H1 (cell line): Measurements from ENCODE around the gene TSFM. TPM values are rescaled to one million over a fixed set of nuclear protein-coding genes. Genes with fewer than 3 reads are reported as not detected.

Experiments used
- CTCF ChIA-PET: fragments of 300-600 bp; sonication (Branson Sonifier 250); formaldehyde crosslinking; loops from one replicate; lab custom pipeline; 2021; ENCODE audit not compliant: partially characterized antibody; lab: Charles Lee
- POLR2A ChIA-PET: fragments of 300-600 bp; sonication (Branson Sonifier 250); formaldehyde crosslinking; loops from one replicate; lab custom pipeline; 2021; ENCODE audit warnings: inconsistent platforms; ENCODE audit not compliant: partially characterized antibody; lab: Charles Lee
- DNase-seq, 2 experiments: peaks; one replicate each; pipeline versions ENCODE4 v3.0.0 to v3.0.0-alpha.2; 2010 to 2022; ENCODE audit warnings: low spot score in 2 of 2, low read depth in 1 of 2, mixed read lengths in 1 of 2
- FAIRE-seq: peaks from 2 replicates; lab custom pipeline; 2011; peaks lifted over from hg19 to GRCh38; lab: Jason Lieb, UNC
- H2AFZ ChIP-seq: 2 replicates; pipeline ENCODE4 v1.8.1; 2012; ENCODE audit warnings: low read length, inconsistent platforms
- H2AK5ac ChIP-seq: 2 replicates; pipeline ENCODE4 v1.6.1; 2013; ENCODE audit warnings: low read depth, low read length
- H2BK120ac ChIP-seq: replicated peaks from 2 replicates; pipeline ENCODE3; 2013; ENCODE audit warnings: low read depth, low read length, inconsistent platforms
- H2BK12ac ChIP-seq: 2 replicates; pipeline ENCODE4 v1.6.1; 2013; ENCODE audit warnings: low read depth, low read length
- H2BK15ac ChIP-seq: 2 replicates; pipeline ENCODE4 v1.6.1; 2013; ENCODE audit warnings: low read length
- H2BK20ac ChIP-seq: 2 replicates; pipeline ENCODE4 v1.6.1; 2013; ENCODE audit warnings: low read length
- H2BK5ac ChIP-seq: 2 replicates; pipeline ENCODE4 v1.6.1; 2013; ENCODE audit warnings: low read depth, low read length
- H3K14ac ChIP-seq: 2 replicates; pipeline ENCODE4 v1.6.1; 2013; ENCODE audit warnings: inconsistent platforms; ENCODE audit not compliant: insufficient read length
- H3K18ac ChIP-seq: 2 replicates; pipeline ENCODE4 v1.6.1; 2013; ENCODE audit warnings: low read length; ENCODE audit errors: extremely low read depth
- H3K23ac ChIP-seq: 2 replicates; pipeline ENCODE4 v1.6.1; 2013; ENCODE audit warnings: inconsistent platforms; ENCODE audit not compliant: insufficient read length
- H3K23me2 ChIP-seq: 2 replicates; pipeline ENCODE4 v1.6.1; 2013; ENCODE audit warnings: low read depth, low read length
- H3K27ac ChIP-seq: 2 replicates; pipeline ENCODE4 v1.6.1; 2011; ENCODE audit warnings: low read depth, low read length, inconsistent platforms
- H3K27me3 ChIP-seq, 4 experiments: replicated peaks in 1 of 4; 1 replicate in 1 of 4; 2 replicates in 3 of 4; pipeline versions ENCODE4 v1.6.1 to v1.8.1; 2011 to 2013; ENCODE audit warnings: low read length in 3 of 4, mild to moderate bottlenecking in 3 of 4, inconsistent platforms in 2 of 4, mixed read lengths in 2 of 4, moderate library complexity in 1 of 4; ENCODE audit not compliant: control insufficient read depth in 3 of 4, insufficient read depth in 3 of 4; ENCODE audit errors: extremely low read depth in 1 of 4
- H3K36me3 ChIP-seq, 4 experiments: 2 replicates each; pipeline versions ENCODE4 v1.6.1 to v1.8.1; 2011 to 2013; ENCODE audit warnings: mild to moderate bottlenecking in 4 of 4, low read length in 3 of 4, moderate library complexity in 2 of 4, control low read depth in 1 of 4, inconsistent platforms in 1 of 4; ENCODE audit not compliant: insufficient read depth in 4 of 4, control insufficient read depth in 2 of 4
- H3K4ac ChIP-seq: replicated peaks from 2 replicates; pipeline ENCODE3; 2013; ENCODE audit warnings: low read length, low read depth, mixed read lengths, inconsistent platforms; ENCODE audit not compliant: insufficient read length
- H3K4me1 ChIP-seq, 4 experiments: replicated peaks in 1 of 4; 1 replicate in 1 of 4; 2 replicates in 3 of 4; pipeline versions ENCODE4 v1.6.1 to v1.8.1; 2011 to 2013; ENCODE audit warnings: low read length in 3 of 4, inconsistent platforms in 2 of 4, mixed read lengths in 1 of 4; ENCODE audit not compliant: insufficient read depth in 4 of 4, control insufficient read depth in 3 of 4
- H3K4me2 ChIP-seq, 2 experiments: 2 replicates each; pipeline versions ENCODE4 v1.6.1 to v1.8.1; 2011 to 2013; ENCODE audit warnings: low read depth in 2 of 2, low read length in 2 of 2, control low read depth in 1 of 2, inconsistent platforms in 1 of 2, mild to moderate bottlenecking in 1 of 2; ENCODE audit not compliant: insufficient read depth in 1 of 2
- H3K4me3 ChIP-seq, 4 experiments: fragments of 200-600, 300-600 bp in 1 of 4; sonication (generic), shearing (Covaris generic), sonication (Bioruptor Twin) in 1 of 4; 2 replicates each; pipeline versions ENCODE4 v1.5.1 to v1.8.1; 2011 to 2016; ENCODE audit warnings: low read length in 4 of 4, low read depth in 3 of 4, control low read depth in 2 of 4, inconsistent platforms in 2 of 4, mild to moderate bottlenecking in 2 of 4, mixed read lengths in 1 of 4, moderate library complexity in 1 of 4; ENCODE audit not compliant: insufficient read depth in 2 of 4; ENCODE audit errors: extremely low read depth in 1 of 4
- H3K56ac ChIP-seq: replicated peaks from 2 replicates; pipeline ENCODE3; 2013; ENCODE audit warnings: low read depth, mild to moderate bottlenecking, mixed read lengths, low read length, inconsistent platforms; ENCODE audit not compliant: insufficient read length
- H3K79me1 ChIP-seq: 2 replicates; pipeline ENCODE4 v1.6.1; 2013; ENCODE audit warnings: low read depth, low read length, control low read depth
- H3K79me2 ChIP-seq, 2 experiments: 2 replicates each; pipeline versions ENCODE4 v1.6.1 to v1.8.1; 2012 to 2013; ENCODE audit warnings: low read length in 2 of 2, mild to moderate bottlenecking in 2 of 2, inconsistent platforms in 1 of 2; ENCODE audit not compliant: insufficient read depth in 2 of 2, control insufficient read depth in 1 of 2
- H3K9ac ChIP-seq, 4 experiments: replicated peaks in 1 of 4; 1 replicate in 1 of 4; 2 replicates in 3 of 4; pipeline versions ENCODE4 v1.6.1 to v1.8.1; 2011 to 2013; ENCODE audit warnings: low read depth in 3 of 4, low read length in 3 of 4, control low read depth in 2 of 4, mild to moderate bottlenecking in 2 of 4, moderate library complexity in 2 of 4, inconsistent platforms in 1 of 4; ENCODE audit errors: extremely low read depth in 1 of 4
- H3K9me3 ChIP-seq, 2 experiments: 2 replicates each; pipeline versions ENCODE4 v1.6.1 to v1.8.1; 2012 to 2013; ENCODE audit warnings: mild to moderate bottlenecking in 2 of 2, moderate library complexity in 2 of 2, control low read depth in 1 of 2, inconsistent platforms in 1 of 2, low read depth in 1 of 2, low read length in 1 of 2, mixed read lengths in 1 of 2; ENCODE audit not compliant: insufficient read depth in 2 of 2
- H4K20me1 ChIP-seq, 2 experiments: replicated peaks in 1 of 2; 2 replicates each; pipeline versions ENCODE3 to v1.8.1; 2011 to 2013; ENCODE audit warnings: inconsistent platforms in 2 of 2, low read length in 2 of 2, mild to moderate bottlenecking in 1 of 2; ENCODE audit not compliant: insufficient read depth in 2 of 2, control insufficient read depth in 1 of 2
- H4K5ac ChIP-seq: 2 replicates; pipeline ENCODE4 v1.6.1; 2013; ENCODE audit warnings: low read length, low read depth, mixed read lengths, inconsistent platforms; ENCODE audit not compliant: insufficient read length
- H4K8ac ChIP-seq: 2 replicates; pipeline ENCODE4 v1.8.0; 2013; ENCODE audit warnings: mild to moderate bottlenecking, moderate library complexity, low read length, inconsistent platforms; ENCODE audit not compliant: insufficient read depth; ENCODE audit errors: extremely low read depth
- H4K91ac ChIP-seq: replicated peaks from 2 replicates; pipeline ENCODE3; 2013; ENCODE audit warnings: low read length, mixed read lengths, inconsistent platforms; ENCODE audit not compliant: insufficient read length
- CHD2 ChIP-seq: IDR thresholded peaks from 2 replicates; pipeline ENCODE4 v1.6.1; 2012; ENCODE audit warnings: low read length, improper control_type of control experiment
- CTCF ChIP-seq, 3 experiments: IDR thresholded peaks; 1 replicate in 2 of 3; 2 replicates in 1 of 3; pipeline versions ENCODE4 v1.5.1 to v1.6.1; 2011; ENCODE audit warnings: low read length in 3 of 3, mild to moderate bottlenecking in 3 of 3, inconsistent platforms in 2 of 3, low read depth in 1 of 3, moderate library complexity in 1 of 3; ENCODE audit not compliant: insufficient read depth in 1 of 3; ENCODE audit errors: control extremely low read depth in 1 of 3
- FOSL1 ChIP-seq: IDR thresholded peaks from 2 replicates; pipeline ENCODE4 v1.6.1; 2011; ENCODE audit warnings: mild to moderate bottlenecking, low read depth, low read length, moderate library complexity; ENCODE audit not compliant: insufficient read depth
- MAX ChIP-seq: IDR thresholded peaks from 2 replicates; pipeline ENCODE4 v1.6.1; 2012; ENCODE audit warnings: inconsistent platforms
- RFX5 ChIP-seq: IDR thresholded peaks from 2 replicates; pipeline ENCODE4 v1.6.1; 2011; ENCODE audit warnings: low read depth, low read length, improper control_type of control experiment, borderline replicate concordance
- RNF2 ChIP-seq: fragments of 200-900, 300-1000 bp; sonication (generic); IDR thresholded peaks from 2 replicates; pipeline ENCODE4 v1.7.1; 2016; ENCODE audit warnings: borderline replicate concordance, low read depth, mild to moderate bottlenecking, antibody characterized with exemption, low read length; ENCODE audit not compliant: poor library complexity, severe bottlenecking; ENCODE audit errors: missing control alignments
- TAF7 ChIP-seq: optimal IDR thresholded peaks from 2 replicates; pipeline ENCODE3; 2011; ENCODE audit warnings: low read depth, mild to moderate bottlenecking, inconsistent platforms, low read length, moderate library complexity, borderline replicate concordance
- WGBS, 2 experiments: shearing (Covaris generic) in 1 of 2; methylation state at CpG; one replicate each; pipeline versions ENCODE4 v1.1.6 to v1.1.7; 2013 to 2015; ENCODE audit warnings: low lambda C conversion rate in 2 of 2, mixed read lengths in 2 of 2, inconsistent platforms in 1 of 2, low coverage in 1 of 2, missing lambda C conversion rate in 1 of 2; ENCODE audit not compliant: insufficient replicate concordance in 2 of 2, insufficient coverage in 1 of 2, insufficient read length in 1 of 2; ENCODE audit errors: extremely low coverage in 1 of 2, missing lambda C conversion rate in 1 of 2; 5-methylcytosine and 5-hydroxymethylcytosine counted together
- polyA plus RNA-seq, 7 experiments: library from polyadenylated mRNA; depleted of rRNA in 3 of 7; stranded (reverse) in 5 of 7; unstranded in 2 of 7; fragments of >200 nt in 5 of 7; fragments of 200-250 nt in 2 of 7; gene quantifications; 1 replicate in 5 of 7; 2 replicates in 1 of 7; 4 replicates in 1 of 7; pipeline versions ENCODE4 v1.2.1 to v1.2.3, GENCODE V29; 2011 to 2013; ENCODE audit warnings: missing spikeins in 2 of 7, mixed read lengths in 2 of 7
- total RNA-seq: library from RNA; stranded (reverse); fragmentation: NEBNext Ultra II Directional; extraction: Animal tissue kit (Norgen Biotek cat#: 25700); gene quantifications from 2 replicates; pipeline ENCODE4 v1.2.1, GENCODE V29; 2021

TSFM gene
- total and polyA plus RNA-seq, 2 of the 8 experiments (the other 6 are each of a cell fraction or from before 2014, with no cell fraction given), result 17.4 to 49.8 TPM

- no peaks in the 10 kb centered on the region for H3K79me2 ChIP-seq
- H2BK120ac ChIP-seq, result no peak overlapping the region
- no peak overlapping the region for H3K4ac ChIP-seq
- no peak overlapping the region; a peak in 1 of 4 replicates for H3K4me2 ChIP-seq
- no peak overlapping the region for H3K4me3 ChIP-seq
- peaks cover 0 to 7% of the 10 kb centered on the region in 2 experiments for H4K20me1 ChIP-seq
- peak overlapping the region; percentile 62; the same call in 1 of the 2 replicates for H2BK15ac ChIP-seq
- no peak overlapping the region for H3K56ac ChIP-seq
- H3K4me1 ChIP-seq, result peaks cover 0 to 28% (median 13%) of the 10 kb centered on the region in 4 experiments; a peak in 6 of 7 replicates
- H2BK5ac ChIP-seq, result no peak overlapping the region
- H3K23ac ChIP-seq, result no peak overlapping the region
- H3K27me3 ChIP-seq, result peaks cover 36 to 60% (median 55%) of the 10 kb centered on the region in 4 experiments
- H2AFZ ChIP-seq, result no peak overlapping the region
- H4K5ac ChIP-seq, result no peak overlapping the region
- no peak overlapping the region for H2BK20ac ChIP-seq
- H3K23me2 ChIP-seq, result peaks cover 6% of the 10 kb centered on the region
- H3K36me3 ChIP-seq, result peaks cover 0 to 6% (median under 1%) of the 10 kb centered on the region in 4 experiments; a peak in 2 of 8 replicates
- FAIRE-seq (no peak), DNase-seq (no peak)
- ChIA-PET CTCF (interaction anchor here (1.0 to 11.2 kb wide), 10 partner anchors 8 to 149 kb away, joined by 3 to 149 read pairs (median 6); partner anchors contain the start of gene B4GALNT1), POLR2A (interaction anchor here (0.9 to 3.9 kb wide), 7 partner anchors 8 to 121 kb away, joined by 3 to 25 read pairs (median 4); partner anchors contain the start of genes CDK4, EEF1AKMT3 and METTL1)
- H3K9me3 ChIP-seq, result no peaks in the 10 kb centered on the region; a peak in 1 of 4 replicates
- H4K91ac ChIP-seq, result no peak overlapping the region
- H3K18ac ChIP-seq, result no peak overlapping the region
- H2AK5ac ChIP-seq, result no peak overlapping the region
- no peak overlapping the region for H3K9ac ChIP-seq
- WGBS, 2 experiments, result 85% methylated on average over 5 of the region's 5 CpGs; no CpG with 5 or more reads in 1 of the 2 experiments
- H3K79me1 ChIP-seq, result peaks cover 5% of the 10 kb centered on the region
- no peak overlapping the region for H3K14ac ChIP-seq
- no peak overlapping the region for H4K8ac ChIP-seq
- H3K27ac ChIP-seq, result no peak overlapping the region
- no peak overlapping the region; the same call in 1 of the 2 replicates for H2BK12ac ChIP-seq
- TF ChIP-seq RFX5, result no peak
- TF ChIP-seq RNF2, result no peak
- no peak for TF ChIP-seq TAF7
- no peak for TF ChIP-seq CTCF (IDR thresholded peaks at IDR 0.05; ENCODE audit: control extremely low read depth in 1 of 3, insufficient read depth in 1 of 3, low read depth in 1 of 3, low read length in 3 of 3)
- TF ChIP-seq FOSL1, result no peak
- TF ChIP-seq MAX, result no peak
- TF ChIP-seq CHD2, result no peak
Measured at GRCh38 chr12:57740656-57741412, 41.8 kb upstream of the TSFM start.
